ENCODE results near the gene CDC42BPB.

GRCh38 chr14:102898298-102898697 is 159.1 kb downstream of the CDC42BPB start:
- TF ChIP-seq CTCF (IDR thresholded peaks at IDR 0.05) (no peak), POLR2A (IDR thresholded peaks at IDR 0.05) (no peak)

All from lower leg skin (tissue), 3 donors.